Stimulated activated CD8-positive, alpha-beta memory T cell treated with anti-CD3 and anti-CD28 coated beads, Interleukin-7, amount 100 ng/mL, for 1 hour (primary cell): ENCODE data around the gene ERI2.
"Not testable (repeated sequence)": the region's sequence is repeated elsewhere in the genome, so short reads cannot be mapped to it uniquely, and the experiment has no call there.

Experiments used
- DNase-seq, 2 donors: peaks; one replicate each; pipeline ENCODE4 v3.0.0-alpha.2; 2020; ENCODE audit warnings: low read depth in 2 of 2

The ERI2 gene

GRCh38 chr16:20818929-20819585 lies 12.8 kb upstream of the ERI2 start:
- DNase-seq = no peak

- DNase-seq = no peak
Observed at GRCh38 chr16:20814784-20815183, 8.5 kb upstream of the ERI2 start.

- no peak for DNase-seq
Observed at GRCh38 chr16:20812510-20812909, 6.2 kb upstream of the ERI2 start.

GRCh38 chr16:20811889-20812439 lies 5.7 kb upstream of the ERI2 start:
- no peak for DNase-seq

- no peak for DNase-seq
Observed at GRCh38 chr16:20807862-20808261, 1.6 kb upstream of the ERI2 start.

GRCh38 chr16:20805684-20806167 lies 546 bp downstream of the ERI2 start:
- not testable (repeated sequence) for DNase-seq

- DNase-seq = no peak
Observed at GRCh38 chr16:20803561-20804214, 2.6 kb downstream of the ERI2 start.

GRCh38 chr16:20803192-20803560 lies 3.1 kb downstream of the ERI2 start:
- DNase-seq = no peak

GRCh38 chr16:20801278-20801677 lies 5.0 kb downstream of the ERI2 start:
- DNase-seq = no peak

GRCh38 chr16:20799599-20799998 lies 6.7 kb downstream of the ERI2 start:
- no peak for DNase-seq

GRCh38 chr16:20798364-20798763 lies 7.9 kb downstream of the ERI2 start:
- no peak for DNase-seq

GRCh38 chr16:20791923-20792612 lies 14.2 kb downstream of the ERI2 start:
- no peak for DNase-seq

GRCh38 chr16:20789130-20789529 lies 17.1 kb downstream of the ERI2 start:
- no peak for DNase-seq

- no peak for DNase-seq
Observed at GRCh38 chr16:20784204-20784603, 22.1 kb downstream of the ERI2 start.

GRCh38 chr16:20782470-20782869 lies 23.8 kb downstream of the ERI2 start:
- DNase-seq = no peak

GRCh38 chr16:20781697-20782096 lies 24.6 kb downstream of the ERI2 start:
- no peak for DNase-seq

GRCh38 chr16:20774703-20775362 lies 31.4 kb downstream of the ERI2 start:
- DNase-seq = peak in 1 of 2 donors; percentile 21

GRCh38 chr16:20773679-20774078 lies 32.6 kb downstream of the ERI2 start:
- no peak for DNase-seq

GRCh38 chr16:20768818-20769217 lies 37.5 kb downstream of the ERI2 start:
- no peak for DNase-seq

- DNase-seq = no peak
Observed at GRCh38 chr16:20768121-20768520, 38.2 kb downstream of the ERI2 start.

- DNase-seq = no peak
Observed at GRCh38 chr16:20767577-20767976, 38.7 kb downstream of the ERI2 start.

GRCh38 chr16:20766294-20766693 lies 40.0 kb downstream of the ERI2 start:
- no peak for DNase-seq
